Measurements from ENCODE around the gene LCNL1.
"Not testable (repeated sequence)": the region's sequence is repeated elsewhere in the genome, so short reads cannot be mapped to it uniquely, and the experiment has no call there.

Gene LCNL1

GRCh38 chr9:136994888-136995230 is 12.1 kb downstream of the LCNL1 start:
- Mint-ChIP-seq H3K36me3 (ENCODE audit: low read depth) (peaks cover 7% of the 10 kb centered on the region), H3K27ac (no peak overlapping the region), H3K9me3 (no peaks in the 10 kb centered on the region), H3K4me1 (ENCODE audit: low read depth) (peaks cover 31% of the 10 kb centered on the region), H3K27me3 (ENCODE audit: low read depth) (peaks cover 12% of the 10 kb centered on the region), H3K4me3 (no peak overlapping the region)
- DNase-seq (ENCODE audit: low spot score) = no peak

DNA sequence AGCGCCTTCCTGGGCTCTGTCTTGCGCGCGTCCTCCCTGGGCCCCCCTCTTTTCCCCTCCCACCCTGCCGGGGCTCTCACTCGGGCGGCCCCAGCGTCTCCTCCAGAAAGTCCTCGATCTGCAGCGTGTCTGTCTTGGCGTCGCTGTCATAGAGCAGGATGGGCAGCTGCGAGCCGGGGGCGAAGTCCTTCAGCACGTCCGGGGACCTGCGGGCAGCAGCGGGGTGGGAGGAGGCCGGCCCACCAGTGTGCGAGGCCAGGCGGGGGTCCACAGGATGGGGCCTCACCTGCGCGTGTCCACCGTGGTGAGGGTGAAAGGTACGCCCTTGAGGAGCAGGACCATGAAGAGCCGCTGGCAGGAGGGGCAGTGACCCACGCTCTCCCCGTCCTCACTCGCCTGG is 12.6 kb downstream of the LCNL1 start:
- H3K36me3 Mint-ChIP-seq (ENCODE audit: low read depth) = peaks cover 7% of the 10 kb centered on the region
- no peaks in the 10 kb centered on the region for H3K9me3 Mint-ChIP-seq
- no peak overlapping the region for H3K27ac Mint-ChIP-seq
- H3K4me1 Mint-ChIP-seq (ENCODE audit: low read depth) = peaks cover 36% of the 10 kb centered on the region
- DNase-seq (ENCODE audit: low spot score) = no peak
- H3K27me3 Mint-ChIP-seq (ENCODE audit: low read depth) = peaks cover 9% of the 10 kb centered on the region
- no peak overlapping the region for H3K4me3 Mint-ChIP-seq

DNA sequence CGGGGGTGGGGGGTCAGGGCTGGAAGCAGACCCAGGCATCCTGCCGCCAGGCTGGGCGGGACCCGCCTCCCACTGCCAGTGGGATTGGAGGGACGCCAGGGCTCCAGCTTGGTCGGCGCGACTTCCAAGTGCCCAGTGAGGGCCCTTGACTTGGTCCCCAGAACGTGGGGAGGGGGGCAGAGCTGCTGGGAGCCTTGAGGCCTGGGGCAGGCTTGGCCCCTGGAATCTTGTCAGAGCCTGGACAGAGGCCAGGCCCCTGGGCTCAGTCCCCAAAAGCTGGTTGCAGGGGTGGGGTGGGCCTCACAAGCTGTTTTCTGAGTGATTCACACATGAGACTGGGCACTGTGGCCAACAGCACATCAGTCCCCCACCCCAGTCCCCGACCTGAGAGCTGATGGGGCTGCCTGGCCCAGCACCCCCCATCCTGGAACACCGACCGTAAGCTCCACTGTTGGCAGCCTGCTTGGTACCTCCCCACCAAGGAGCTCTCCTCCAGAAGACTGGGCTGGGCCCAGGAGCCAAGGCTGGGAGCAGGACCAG is 13.0 kb downstream of the LCNL1 start:
- Mint-ChIP-seq H3K27me3 (ENCODE audit: low read depth) (peaks cover 6% of the 10 kb centered on the region), H3K9me3 (no peaks in the 10 kb centered on the region), H3K36me3 (ENCODE audit: low read depth) (peaks cover 7% of the 10 kb centered on the region), H3K4me1 (ENCODE audit: low read depth) (peaks cover 39% of the 10 kb centered on the region), H3K4me3 (no peak overlapping the region), H3K27ac (peak overlapping the region; percentile 15)
- DNase-seq (ENCODE audit: low spot score) = no peak

GRCh38 chr9:136996361-136997292 is 13.8 kb downstream of the LCNL1 start, which contains the start of gene CLIC3:
Gene CLIC3 (minus strand): TSS chr9:136996568. CDS start chr9:136996543, 25 bp downstream.
- Mint-ChIP-seq H3K4me3 (peak within 1 kb of the TSS; percentile 42), H3K36me3 (ENCODE audit: low read depth) (peaks cover 7% of the 10 kb centered on the region), H3K27me3 (ENCODE audit: low read depth) (peaks cover 6% of the 10 kb centered on the region), H3K9me3 (no peaks in the 10 kb centered on the region), H3K27ac (peak within 1 kb of the TSS; percentile 15), H3K4me1 (ENCODE audit: low read depth) (peaks cover 35% of the 10 kb centered on the region)
- no peak for DNase-seq (ENCODE audit: low spot score)

GRCh38 chr9:136997371-136997770 is 14.6 kb downstream of the LCNL1 start:
- H3K27me3 Mint-ChIP-seq (ENCODE audit: low read depth) = peaks cover 8% of the 10 kb centered on the region
- peaks cover 34% of the 10 kb centered on the region for H3K4me1 Mint-ChIP-seq (ENCODE audit: low read depth)
- H3K4me3 Mint-ChIP-seq = peak overlapping the region; percentile 40
- no peak for DNase-seq (ENCODE audit: low spot score)
- peaks cover 7% of the 10 kb centered on the region for H3K36me3 Mint-ChIP-seq (ENCODE audit: low read depth)
- H3K27ac Mint-ChIP-seq = peak overlapping the region; percentile 69
- H3K9me3 Mint-ChIP-seq = no peaks in the 10 kb centered on the region

- peak; percentile 28 for DNase-seq (ENCODE audit: low spot score)
- Mint-ChIP-seq H3K4me1 (ENCODE audit: low read depth) (peaks cover 34% of the 10 kb centered on the region), H3K4me3 (peak overlapping the region; percentile 40), H3K36me3 (ENCODE audit: low read depth) (peaks cover 7% of the 10 kb centered on the region), H3K27me3 (ENCODE audit: low read depth) (peaks cover 8% of the 10 kb centered on the region), H3K9me3 (no peaks in the 10 kb centered on the region), H3K27ac (peak overlapping the region; percentile 69)
These were observed 15.0 kb downstream of the LCNL1 start for GRCh38 chr9:136997830-136998234.

- H3K4me1 Mint-ChIP-seq (ENCODE audit: low read depth) = peaks cover 27% of the 10 kb centered on the region
- H3K4me3 Mint-ChIP-seq = peak overlapping the region; percentile 56
- no peaks in the 10 kb centered on the region for H3K9me3 Mint-ChIP-seq
- peak overlapping the region; percentile 78 for H3K27ac Mint-ChIP-seq
- peaks cover 8% of the 10 kb centered on the region for H3K27me3 Mint-ChIP-seq (ENCODE audit: low read depth)
- H3K36me3 Mint-ChIP-seq (ENCODE audit: low read depth) = no peaks in the 10 kb centered on the region
- peak; percentile 48 for DNase-seq (ENCODE audit: low spot score)
These were observed 17.6 kb downstream of the LCNL1 start for GRCh38 chr9:137000177-137000930.

DNA sequence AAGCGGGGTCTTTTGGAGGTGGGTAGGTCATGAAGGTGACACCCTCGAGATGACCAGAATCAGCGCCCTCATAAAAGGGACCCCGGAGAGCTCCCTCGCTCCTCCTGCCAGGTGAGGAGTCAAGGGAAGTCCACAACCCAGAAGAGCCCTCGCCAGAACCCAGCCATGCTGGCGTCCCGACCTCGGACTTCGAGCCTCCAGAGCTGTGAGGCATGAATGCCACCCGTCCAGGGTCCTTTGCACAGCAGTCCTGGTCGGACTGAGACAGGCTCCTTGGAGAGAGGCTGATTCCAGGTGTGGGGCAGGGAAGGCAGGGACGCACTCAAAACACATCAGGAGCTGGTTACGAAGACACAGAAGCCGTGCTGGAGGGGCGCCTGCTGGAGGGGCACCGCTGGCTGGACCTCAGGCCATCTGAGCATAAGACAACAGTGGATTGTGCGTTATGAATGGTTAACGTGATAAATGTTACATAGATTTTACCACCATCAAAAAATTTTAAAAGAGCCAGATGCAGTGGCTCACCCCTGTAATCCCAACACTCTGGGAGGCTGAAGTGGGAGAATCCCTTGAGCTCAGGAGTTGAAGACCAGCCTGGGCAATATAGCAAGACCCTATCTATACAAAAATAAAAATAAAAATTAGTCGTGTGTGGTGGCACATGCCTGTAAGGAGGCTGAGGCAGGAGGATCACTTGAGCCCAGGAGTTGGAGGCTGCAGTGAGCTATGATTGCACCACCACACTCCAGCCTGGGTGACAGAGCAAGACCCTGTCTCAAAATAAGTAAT is 19.3 kb downstream of the LCNL1 start:
- peaks cover 24% of the 10 kb centered on the region for H3K4me1 Mint-ChIP-seq (ENCODE audit: low read depth)
- peaks cover 8% of the 10 kb centered on the region for H3K27me3 Mint-ChIP-seq (ENCODE audit: low read depth)
- no peak overlapping the region for H3K4me3 Mint-ChIP-seq
- no peak for DNase-seq (ENCODE audit: low spot score)
- H3K36me3 Mint-ChIP-seq (ENCODE audit: low read depth) = no peaks in the 10 kb centered on the region
- H3K9me3 Mint-ChIP-seq = no peaks in the 10 kb centered on the region
- H3K27ac Mint-ChIP-seq = no peak overlapping the region

GRCh38 chr9:137002646-137003041 is 19.9 kb downstream of the LCNL1 start:
- Mint-ChIP-seq H3K4me3 (no peak overlapping the region), H3K36me3 (ENCODE audit: low read depth) (no peaks in the 10 kb centered on the region), H3K9me3 (no peaks in the 10 kb centered on the region), H3K27me3 (ENCODE audit: low read depth) (peaks cover 6% of the 10 kb centered on the region), H3K4me1 (ENCODE audit: low read depth) (peaks cover 23% of the 10 kb centered on the region), H3K27ac (no peak overlapping the region)
- no peak for DNase-seq (ENCODE audit: low spot score)

DNA sequence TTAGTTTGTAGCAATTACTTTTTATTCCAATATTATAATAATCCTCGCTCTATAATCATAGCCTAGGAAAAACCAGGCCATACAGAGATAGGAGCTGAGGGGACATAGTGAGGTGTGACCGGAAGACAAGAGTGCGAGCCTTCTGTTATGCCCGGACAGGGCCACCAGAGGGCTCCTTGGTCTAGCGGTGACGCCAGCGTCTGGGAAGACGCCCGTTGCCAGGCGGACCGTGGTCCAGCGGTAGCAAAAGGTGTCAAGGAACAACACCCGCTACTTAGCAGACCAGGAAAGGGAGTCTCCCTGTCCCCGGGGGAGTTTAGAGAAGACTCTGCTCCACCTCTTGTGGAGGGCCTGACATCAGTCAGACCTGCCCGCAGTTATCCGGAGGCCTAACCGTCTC is 21.5 kb downstream of the LCNL1 start:
- not testable (repeated sequence) for H3K4me3 Mint-ChIP-seq

GRCh38 chr9:137006116-137007003 is 23.6 kb downstream of the LCNL1 start:
- Mint-ChIP-seq H3K27me3 (ENCODE audit: low read depth) (peaks cover 2% of the 10 kb centered on the region), H3K4me1 (ENCODE audit: low read depth) (no peaks in the 10 kb centered on the region), H3K9me3 (no peaks in the 10 kb centered on the region), H3K27ac (no peak overlapping the region), H3K36me3 (ENCODE audit: low read depth) (no peaks in the 10 kb centered on the region), H3K4me3 (no peak overlapping the region)
- DNase-seq (ENCODE audit: low spot score) = no peak

More for the DNA sequence above, 21.5 kb downstream of the LCNL1 start:
- not testable (repeated sequence) for H3K9me3 Mint-ChIP-seq; H3K27ac Mint-ChIP-seq; H3K4me1 Mint-ChIP-seq (ENCODE audit: low read depth); H3K36me3 Mint-ChIP-seq (ENCODE audit: low read depth); H3K27me3 Mint-ChIP-seq (ENCODE audit: low read depth); DNase-seq (ENCODE audit: low spot score)

DNA sequence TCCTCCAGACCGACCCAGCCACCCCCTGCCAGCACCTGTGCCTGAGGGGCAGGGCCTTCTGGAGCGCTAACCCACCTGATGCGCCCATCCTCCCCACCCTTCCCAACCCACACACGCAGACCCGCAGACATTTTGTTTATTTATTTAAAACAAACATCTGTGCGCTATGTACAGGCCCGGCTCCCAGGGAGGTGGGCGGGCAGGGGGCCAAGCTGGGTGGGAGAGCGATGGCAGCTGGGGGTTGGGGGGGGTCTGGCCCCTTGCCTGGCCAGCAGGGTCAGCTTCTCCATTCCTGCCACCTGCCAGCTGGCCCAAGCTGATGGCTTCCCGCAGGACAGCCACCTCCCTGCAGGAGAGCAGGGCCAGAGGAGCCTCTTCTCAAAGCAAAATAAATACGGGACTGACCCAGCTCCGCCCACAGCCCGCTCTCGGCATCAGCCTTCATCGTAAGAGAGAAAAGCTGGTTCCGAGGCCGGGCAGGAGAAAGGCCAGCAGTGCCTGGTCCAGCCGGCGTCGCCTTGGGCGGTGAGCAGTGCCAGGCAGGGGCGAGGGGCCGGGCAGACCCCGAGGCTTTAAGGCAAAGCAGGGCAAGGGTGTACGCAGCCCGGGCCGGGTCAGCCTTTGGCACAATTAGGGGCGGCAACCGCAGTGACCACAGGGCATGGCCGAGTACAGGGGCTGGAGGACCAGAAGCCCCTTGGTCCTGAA is 24.5 kb downstream of the LCNL1 start:
- Mint-ChIP-seq H3K27ac (no peak overlapping the region), H3K27me3 (ENCODE audit: low read depth) (no peaks in the 10 kb centered on the region), H3K9me3 (no peaks in the 10 kb centered on the region), H3K4me1 (ENCODE audit: low read depth) (no peaks in the 10 kb centered on the region), H3K36me3 (ENCODE audit: low read depth) (no peaks in the 10 kb centered on the region), H3K4me3 (no peak overlapping the region)
- no peak for DNase-seq (ENCODE audit: low spot score)

Measured in T-helper 2 cell treated with Interferon-gamma antibody and Interleukin-4, amounts not matched to agents 5 μg/mL and 100 μg/mL, for 36 hours (primary cell).